Hematopoietic multipotent progenitor cell treated with erythropoietin and hydrocortisone succinate and interleukin-3 and kit ligand, for 15 days (in vitro differentiated cells): ENCODE data around the gene SERPINB10.
"Not testable (repeated sequence)": the region's sequence is repeated elsewhere in the genome, so short reads cannot be mapped to it uniquely, and the experiment has no call there.

Experiments used
- DNase-seq: peaks from one replicate; pipeline ENCODE4 v3.0.0-alpha.2; 2015; ENCODE audit warnings: low spot score

SERPINB10 gene

DNA sequence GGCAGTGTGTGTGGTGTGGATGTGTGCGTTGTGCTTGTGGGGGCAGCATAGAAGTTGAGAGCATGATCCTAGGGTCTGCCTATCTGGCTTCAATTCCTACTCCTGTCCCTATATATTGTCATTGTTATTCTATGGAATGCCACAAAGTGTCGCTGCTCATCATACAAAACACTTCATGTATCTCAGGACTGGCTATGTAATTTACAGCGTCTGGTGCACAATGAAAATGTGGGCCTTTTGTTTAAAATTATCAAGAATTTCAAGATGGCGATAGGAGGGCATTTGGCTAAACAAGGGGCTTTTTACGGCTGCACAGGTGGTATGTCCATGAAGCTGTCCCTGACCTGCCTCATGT lies 16.8 kb upstream of the SERPINB10 start:
- no peak for DNase-seq

DNA sequence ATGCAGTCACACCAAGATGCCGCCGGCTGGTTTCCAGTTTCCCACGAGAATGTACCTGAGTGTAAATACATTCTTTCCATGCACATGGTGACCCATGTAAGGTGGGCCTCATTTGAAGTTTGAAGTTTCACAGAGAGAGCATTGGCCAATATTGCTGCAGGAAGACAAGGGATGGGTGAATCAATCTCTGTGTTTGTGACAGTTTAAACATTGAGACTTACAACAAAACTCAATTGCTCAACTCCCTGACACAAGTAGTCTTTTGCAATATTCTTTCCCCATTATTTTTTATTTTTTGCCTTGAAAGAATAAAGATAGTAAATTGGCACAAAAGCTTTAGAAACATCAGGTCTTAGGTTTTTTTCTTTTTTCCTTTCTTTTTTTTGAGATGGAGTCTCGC lies 15.2 kb upstream of the SERPINB10 start:
- no peak for DNase-seq

DNA sequence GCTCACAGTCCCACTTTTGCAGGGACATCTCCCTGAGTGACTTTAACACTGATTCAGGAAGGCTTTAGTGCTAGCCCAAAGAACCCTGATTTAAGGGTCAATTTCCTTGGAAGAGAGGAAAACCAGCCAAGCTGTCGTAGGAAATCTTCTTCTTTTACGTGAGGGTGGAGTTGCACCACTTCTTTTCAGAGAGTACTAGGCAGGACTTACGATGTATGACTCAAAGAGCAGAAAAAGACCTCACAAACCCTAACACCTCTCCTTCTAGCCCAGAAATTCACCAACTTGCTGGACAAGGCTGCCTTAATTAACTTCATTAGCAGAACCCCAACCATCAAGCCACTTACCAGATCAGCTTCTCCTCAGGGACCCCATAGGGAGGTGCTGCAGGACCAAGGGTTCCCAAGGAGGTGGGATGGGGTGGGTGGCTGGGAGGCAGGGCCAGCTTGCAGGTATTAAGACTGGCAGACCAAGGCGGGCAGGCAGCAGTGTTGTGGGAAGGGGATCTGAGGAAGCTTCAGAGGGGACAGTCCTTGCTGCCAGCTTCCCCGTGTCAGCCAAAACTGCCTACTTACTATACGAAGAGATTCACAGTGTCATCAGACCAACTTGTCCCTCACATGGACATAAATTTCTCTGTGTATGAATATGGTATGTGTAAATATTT lies 13.5 kb upstream of the SERPINB10 start:
- no peak for DNase-seq

DNA sequence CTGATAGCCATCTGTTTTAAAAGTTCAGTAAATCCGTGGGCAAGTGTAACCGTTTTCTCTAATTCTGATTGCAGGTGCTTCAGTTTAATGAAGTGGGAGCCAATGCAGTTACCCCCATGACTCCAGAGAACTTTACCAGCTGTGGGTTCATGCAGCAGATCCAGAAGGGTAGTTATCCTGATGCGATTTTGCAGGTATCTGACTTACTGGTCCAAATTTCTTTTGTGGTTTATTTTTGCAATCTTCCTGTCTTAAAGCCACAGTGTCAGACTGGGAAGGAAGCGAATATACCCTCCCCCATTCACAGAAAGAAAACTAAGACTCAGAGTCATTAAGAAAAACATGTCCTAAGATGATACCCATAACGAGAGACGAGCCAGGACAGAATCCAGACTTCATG lies 12.6 kb upstream of the SERPINB10 start:
- DNase-seq: no peak

DNA sequence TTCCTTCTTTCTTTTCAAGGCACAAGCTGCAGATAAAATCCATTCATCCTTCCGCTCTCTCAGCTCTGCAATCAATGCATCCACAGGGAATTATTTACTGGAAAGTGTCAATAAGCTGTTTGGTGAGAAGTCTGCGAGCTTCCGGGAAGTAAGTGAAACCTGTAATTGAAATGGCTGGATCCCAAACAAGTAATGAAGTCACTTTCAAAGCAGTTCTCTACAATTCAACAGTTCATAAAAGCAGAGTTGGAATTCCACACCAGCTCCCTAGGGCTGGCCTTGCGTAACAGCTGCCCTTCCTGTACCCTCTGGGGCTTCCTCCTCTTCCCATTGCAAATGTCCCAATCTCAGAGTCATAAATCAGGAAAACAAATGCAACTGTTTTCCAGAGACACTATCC lies 10.7 kb upstream of the SERPINB10 start:
- DNase-seq: no peak

DNA sequence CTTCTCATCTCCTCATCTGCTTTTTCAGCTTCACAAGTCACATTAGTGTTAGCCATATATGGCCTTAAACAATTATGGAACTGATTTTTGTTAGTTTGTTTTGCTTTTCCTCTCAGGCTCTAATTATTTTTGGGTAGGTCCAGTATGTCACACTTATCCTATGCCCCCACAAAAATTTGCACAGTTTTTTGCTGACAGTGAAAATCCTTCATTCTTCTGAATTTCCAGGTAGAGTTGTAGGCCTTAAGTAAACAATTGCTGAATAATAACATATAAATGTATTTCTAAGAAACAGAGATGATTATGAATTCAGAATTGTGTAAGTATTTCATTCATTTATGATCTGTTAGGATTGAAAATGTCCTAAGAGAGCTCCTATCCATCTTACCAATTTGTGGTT lies 8.6 kb upstream of the SERPINB10 start:
- no peak for DNase-seq

DNA sequence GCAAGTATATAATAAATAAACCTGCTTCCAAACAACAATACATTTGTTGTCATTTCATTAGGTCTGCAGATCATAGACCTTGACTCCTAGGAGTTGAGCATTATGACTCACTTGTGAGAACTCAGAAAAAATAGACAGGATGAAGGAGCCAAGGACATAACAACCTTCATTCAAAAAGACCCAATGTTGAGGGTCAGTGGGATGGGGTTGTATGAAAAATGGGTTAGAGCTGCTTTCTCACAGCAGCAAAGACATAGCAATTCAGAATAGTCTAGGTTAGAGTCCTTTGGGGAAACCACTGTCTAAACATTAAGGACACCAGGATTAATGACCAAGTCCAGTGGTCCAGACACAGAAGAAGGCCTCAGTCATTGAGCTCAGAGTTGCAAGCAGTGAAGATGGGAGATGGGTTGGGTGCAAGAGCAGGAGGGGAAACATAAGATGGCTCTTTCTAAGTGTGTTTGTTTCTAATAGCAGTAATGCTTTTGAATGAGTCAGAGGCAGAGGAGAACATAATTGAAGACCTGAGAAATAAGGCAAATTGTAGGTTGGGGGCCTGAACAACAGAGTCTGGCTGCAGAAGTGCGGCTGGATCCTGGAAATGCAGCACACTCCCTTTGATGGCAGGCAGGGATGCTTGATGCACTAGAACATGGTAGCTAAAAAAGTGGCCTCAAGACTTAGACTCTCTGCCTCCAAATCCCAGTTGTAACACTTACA lies 3.7 kb upstream of the SERPINB10 start:
- no peak for DNase-seq

DNA sequence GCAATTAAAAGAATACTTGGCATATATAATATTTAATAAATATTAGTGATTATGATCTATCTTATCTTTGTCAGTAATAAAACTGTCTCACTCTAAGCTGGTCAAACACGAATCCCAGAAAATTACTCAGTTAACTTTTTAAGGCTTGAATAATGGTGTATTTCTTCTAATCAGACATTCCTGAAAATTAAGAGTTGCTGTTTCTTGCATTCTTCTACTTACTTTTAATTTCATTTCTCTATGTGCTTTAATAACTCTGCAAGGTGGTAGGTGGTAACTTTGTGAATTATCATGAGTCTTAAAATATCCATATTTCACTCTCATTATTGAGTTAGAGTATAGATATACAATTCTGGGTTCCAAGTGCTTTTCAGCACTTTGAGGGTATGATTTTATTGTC lies 3.1 kb upstream of the SERPINB10 start:
- DNase-seq: no peak

DNA sequence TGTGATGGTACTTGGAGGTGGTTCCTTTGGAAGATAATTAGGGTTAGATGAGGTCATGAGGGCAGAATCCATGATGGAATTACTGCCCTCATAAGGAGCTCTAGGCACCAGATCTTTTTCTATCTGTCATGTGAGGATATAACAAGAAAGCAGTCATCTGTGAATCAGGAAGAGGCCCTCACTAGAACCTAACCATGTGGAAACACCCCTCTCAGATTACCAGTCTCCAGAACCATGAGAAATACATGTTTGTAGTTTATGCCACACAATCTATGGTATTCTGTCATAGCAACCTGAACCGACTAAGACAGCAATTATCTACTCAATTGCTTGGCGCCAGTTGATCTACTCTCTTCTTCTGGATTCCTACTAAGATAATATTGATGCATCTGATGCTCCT lies 2.4 kb upstream of the SERPINB10 start:
- DNase-seq: no peak

DNA sequence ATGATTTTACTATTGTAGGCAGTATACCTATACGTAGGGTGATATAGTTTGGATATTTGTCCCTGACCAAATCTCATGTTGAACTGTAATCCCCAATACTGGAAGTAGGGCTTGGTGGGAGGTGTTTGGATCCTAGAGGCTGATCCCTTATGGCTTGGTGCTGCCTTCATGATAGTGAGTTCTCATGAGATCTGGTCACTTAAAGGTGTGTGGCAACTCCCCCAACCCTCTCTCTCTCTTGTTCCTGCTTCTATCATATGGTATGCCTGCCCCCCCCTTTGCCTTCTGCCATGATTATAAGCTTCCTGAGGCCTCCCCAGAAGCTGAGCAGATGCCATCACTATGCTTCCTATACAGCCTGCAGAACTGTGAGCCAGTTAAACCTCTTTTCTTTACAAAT lies 1.7 kb upstream of the SERPINB10 start:
- DNase-seq: no peak

DNA sequence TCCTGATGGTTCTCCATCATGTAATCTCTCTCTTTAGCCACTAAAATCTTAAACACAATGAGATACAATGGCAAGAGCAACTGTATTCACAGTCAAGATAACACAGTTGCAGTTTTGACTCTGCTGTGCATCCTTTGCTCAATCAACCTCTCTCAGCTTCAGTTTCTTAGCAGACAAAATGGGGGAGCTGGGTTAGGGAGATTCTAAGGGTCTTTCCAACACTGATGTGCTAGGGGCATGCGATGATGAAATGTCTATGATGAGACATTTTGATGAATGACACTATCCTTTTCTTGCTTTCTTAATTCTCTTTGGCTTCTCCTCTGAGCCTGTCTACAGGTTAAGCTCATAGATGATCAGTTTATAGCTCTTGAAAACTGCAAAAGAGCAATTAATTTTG lies 1.1 kb downstream of the SERPINB10 start:
- no peak for DNase-seq

DNA sequence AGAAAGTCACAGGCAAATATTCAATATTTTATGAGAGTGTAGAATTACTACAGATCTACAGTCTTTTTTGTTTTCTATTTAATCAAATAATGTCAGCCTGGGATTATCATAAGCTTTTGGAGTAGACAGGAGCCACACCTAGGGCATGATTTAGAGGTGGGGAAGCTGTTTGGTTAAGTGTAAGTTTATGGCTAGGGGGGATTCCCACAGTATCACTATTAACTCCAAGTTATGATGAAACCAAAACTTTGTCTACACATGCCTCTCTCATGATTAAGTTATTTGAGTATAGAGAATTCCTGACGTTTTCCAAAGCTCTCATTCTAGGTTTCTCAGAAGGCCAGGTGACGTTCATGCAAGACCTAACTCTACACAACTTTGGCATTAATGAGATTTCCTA lies 2.1 kb downstream of the SERPINB10 start:
- DNase-seq: no peak

DNA sequence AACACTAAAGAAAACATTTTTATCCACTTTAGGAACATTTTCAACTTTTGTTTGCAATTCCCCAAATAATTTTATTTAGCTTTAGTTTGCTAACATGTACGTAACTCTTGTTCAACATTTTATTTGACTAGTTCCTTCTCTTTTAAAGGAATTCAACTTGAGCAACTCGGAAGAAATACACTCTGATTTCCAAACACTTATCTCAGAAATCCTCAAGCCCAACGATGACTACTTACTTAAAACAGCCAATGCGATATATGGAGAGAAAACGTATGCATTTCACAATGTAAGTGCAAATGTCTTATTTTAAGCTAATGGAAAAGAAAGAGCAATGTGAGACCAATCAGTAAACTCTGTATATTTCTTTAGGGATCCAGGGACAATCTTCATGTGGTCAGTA lies 10.1 kb downstream of the SERPINB10 start:
- no peak for DNase-seq

DNA sequence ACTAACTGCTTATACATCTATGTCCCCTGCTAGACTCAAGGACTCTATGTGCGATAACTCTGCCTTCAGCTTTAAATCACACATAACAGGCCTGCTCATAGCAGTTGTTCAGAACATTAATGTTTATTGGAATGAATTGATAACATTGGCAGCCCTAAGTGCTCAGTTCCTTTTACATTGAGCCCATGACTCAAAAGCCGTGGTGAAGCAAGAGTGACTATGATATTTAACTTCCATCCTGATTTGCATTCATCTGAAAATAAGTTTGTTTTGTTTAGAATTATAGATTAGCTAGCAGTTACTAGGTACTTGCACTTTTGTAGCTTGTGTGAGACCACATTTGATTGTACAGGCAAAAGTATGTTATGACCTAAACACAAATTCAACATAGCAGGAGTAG lies 14.3 kb downstream of the SERPINB10 start:
- no peak for DNase-seq

DNA sequence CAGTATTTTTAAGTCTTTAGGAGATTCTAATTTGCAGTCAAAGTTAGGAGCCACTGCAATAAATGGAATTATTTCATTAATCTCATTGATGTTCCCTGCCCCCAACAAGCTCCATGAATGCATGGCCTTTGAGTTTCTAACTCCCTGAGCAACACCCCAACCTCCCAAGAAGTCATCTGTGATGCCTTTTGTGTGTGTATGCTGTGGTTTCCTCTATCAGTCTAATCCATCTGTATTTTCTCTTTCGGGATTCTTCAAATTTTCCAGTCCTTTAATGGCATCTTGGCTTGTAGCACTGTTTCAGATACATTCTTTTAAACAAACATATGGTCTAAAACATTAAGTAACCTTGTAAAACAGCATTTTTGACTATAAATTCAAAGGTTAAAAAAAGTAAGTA lies 16.8 kb downstream of the SERPINB10 start:
- DNase-seq: no peak

DNA sequence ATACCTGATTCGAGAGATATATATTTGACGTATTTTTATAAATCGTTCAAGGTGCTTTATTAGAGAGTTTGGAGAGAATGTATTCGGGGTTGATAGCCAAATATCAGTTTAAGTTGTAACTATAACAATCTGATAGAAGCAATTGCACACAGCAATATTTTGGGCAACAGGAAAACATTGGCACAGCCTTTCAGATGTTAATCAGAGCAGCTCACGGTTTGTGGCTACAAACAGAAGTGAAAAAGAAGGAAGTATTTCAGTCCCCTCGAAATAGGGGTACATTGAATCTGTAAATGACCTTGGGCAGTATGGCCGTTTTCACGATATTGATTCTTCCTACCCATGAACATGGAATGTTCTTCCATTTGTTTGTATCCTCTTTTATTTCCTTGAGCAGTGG lies 20.6 kb downstream of the SERPINB10 start:
- no peak for DNase-seq

DNA sequence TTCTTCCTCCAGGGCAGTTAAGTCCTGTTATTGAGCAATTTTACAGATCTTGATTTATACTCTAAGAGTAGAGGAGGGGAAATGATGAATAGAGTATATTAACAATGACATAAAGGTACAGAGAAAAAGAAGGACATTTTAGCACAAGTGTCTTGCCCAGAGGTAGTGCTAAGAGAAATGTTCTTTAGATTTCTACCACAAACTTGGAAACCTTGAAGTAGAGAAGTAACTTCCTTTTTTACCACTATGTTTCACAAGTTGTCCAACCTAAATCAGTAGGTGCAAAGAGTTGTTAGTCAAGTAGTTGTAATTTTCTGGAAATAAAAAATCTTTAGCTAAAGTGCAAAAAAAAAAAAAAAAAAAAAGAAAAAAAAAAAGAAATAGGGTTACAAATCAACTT lies 21.6 kb downstream of the SERPINB10 start:
- not testable (repeated sequence) for DNase-seq

DNA sequence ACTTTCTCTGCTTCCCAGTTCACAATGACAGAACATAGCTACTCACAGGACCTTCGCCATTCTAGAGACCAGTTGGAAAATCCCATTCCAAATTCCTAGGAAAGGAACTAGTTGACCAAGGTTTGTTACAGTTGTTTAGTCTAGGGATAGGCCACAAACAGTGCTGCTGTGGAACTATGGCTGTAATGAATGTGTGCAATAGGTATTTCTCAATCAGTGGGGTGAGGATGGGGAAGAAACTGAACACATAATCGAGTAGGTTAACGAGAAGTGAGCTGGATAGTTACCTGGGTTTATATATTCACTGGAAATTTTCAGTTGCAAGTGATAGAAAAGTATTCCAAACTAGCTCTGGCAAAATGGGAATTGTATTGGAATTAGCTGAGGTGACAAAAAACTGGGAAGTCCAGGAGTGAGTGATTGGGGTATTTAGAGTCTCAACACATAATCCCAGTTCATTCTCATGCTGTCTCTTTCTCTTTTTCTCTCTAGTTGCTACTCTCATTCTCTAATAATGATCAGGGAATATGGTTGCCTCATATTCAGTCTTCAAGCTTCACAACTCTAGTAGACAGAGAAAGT lies 23.1 kb downstream of the SERPINB10 start:
- DNase-seq: no peak

DNA sequence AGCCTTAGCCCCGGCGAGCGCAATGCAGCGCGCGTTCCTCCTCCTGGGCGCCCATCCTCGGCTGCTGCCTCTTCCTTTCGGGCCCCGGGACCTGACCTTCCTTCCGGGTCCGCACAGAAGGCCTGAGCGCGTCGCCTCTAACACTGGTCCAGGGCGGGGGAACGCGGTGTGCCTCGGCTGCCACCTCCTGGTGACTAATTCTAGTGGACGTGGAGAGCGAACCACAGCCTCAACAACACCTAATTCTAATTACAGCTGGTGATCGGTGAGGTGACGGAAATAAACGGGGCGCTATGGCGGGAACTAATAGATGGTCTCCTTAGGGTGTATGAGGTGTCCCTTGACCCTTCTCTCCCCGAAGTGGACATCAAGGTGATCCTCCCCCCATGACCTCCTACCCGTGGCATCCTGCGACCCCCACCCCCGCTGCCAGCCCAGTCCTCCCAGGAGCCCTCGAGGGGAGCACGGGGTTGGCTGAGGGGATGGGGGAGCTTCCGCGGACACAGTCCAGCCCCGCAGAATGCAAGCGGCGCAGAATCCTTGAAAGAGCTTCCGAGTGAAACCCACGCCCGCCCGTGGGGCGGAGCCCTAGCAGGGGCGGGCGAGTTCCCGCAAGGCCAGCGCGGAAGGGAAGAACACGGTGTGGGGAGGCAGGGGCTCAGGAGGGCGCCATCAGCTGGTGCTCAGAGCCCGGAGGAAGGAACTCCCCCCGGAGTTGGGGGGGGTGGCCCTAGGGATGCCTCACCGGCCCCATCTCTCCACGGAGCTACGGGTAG lies 28.6 kb downstream of the SERPINB10 start:
- DNase-seq: peak; percentile 6

DNA sequence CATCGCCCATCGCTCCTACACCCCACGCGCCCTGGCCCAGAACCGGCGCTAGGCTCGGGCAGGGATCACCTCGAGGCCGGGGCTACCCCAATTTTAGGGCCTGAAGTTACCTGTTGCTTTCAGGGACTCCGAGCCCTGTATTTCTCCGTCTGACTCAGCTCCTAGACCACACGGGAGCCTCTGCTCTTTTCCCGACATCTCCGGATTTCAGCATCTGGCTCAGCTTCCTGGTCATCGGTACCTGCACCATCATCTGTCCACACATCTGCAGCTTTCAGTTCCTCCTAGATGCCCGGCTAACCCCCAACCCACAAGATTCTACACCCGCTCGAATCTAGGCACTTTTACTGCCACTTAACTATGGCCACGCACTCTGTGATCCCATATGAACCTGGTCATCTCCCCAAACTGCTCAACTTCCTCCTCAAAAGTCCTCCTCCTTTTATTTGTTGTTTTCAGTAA lies 29.2 kb downstream of the SERPINB10 start:
- no peak for DNase-seq

DNA sequence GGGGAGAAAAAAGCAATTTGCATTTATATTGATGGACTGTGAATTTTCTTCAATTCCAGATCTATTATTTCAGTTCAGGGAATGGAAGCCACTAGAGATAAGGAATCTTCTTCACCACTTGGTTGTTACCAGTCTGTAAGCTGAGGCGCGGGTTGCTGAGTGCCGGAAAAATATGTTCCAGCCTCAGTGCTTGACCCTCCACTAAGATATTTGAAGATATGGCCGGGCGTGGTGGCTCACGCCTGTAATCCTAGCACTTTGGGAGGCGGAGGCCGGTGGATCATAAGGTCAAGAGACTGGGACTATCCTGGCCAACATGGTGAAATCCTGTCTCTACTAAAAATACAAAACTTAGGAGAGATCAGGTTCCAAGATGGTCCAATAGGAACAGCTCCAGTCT lies 32.2 kb downstream of the SERPINB10 start:
- no peak for DNase-seq

DNA sequence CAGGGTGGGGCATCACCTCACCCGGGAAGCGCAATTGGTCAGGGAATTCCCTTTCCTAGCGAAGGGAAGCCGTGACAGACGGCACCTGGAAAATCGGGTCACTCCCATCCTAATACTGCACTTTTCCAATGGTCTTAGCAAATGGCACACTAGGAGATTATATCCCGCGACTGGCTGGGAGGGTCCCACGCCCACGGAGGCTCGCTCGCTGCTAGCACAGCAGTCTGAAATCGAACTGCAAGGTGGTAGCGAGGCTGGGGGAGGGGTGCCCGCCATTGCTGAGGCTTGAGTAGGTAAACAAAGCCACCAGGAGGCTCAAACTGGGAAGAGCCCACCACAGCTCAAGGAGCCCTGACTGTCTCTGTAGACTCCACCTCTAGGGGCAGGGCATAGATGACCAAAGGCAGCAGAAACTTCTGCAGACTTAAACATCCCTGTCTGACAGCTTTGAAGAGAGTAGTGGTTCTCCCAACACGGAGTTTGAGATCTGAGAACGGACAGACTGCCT lies 32.8 kb downstream of the SERPINB10 start:
- not testable (repeated sequence) for DNase-seq
